DND-41 (cell line): ENCODE measurements around the gene MOB4.

Source experiments
- ATAC-seq: fragments of 200-7000 bp; cut with Tn5 transposase; 3 replicates; pipeline ENCODE4 v1.9.1; 2021; ENCODE audit warnings: low read depth; ENCODE audit not compliant: insufficient read depth
- DNase-seq: peaks from one replicate; pipeline ENCODE4 v3.0.0-alpha.2; 2020
- H2AFZ ChIP-seq: 2 replicates; pipeline ENCODE4 v1.6.0; 2012; ENCODE audit warnings: low read depth, low read length
- H3K27ac ChIP-seq: 2 replicates; pipeline ENCODE4 v1.5.1; 2012; ENCODE audit warnings: low read length, inconsistent platforms
- H3K27me3 ChIP-seq: fragments of 200-600 bp; sonication (generic); 2 replicates; pipeline ENCODE4 v1.6.0; 2012; ENCODE audit warnings: low read length, mild to moderate bottlenecking, inconsistent platforms; ENCODE audit not compliant: insufficient read depth, poor library complexity
- H3K36me3 ChIP-seq: 2 replicates; pipeline ENCODE4 v1.5.1; 2012; ENCODE audit warnings: low read length, inconsistent platforms; ENCODE audit not compliant: insufficient read depth
- H3K4me1 ChIP-seq: 2 replicates; pipeline ENCODE4 v1.5.1; 2012; ENCODE audit warnings: mild to moderate bottlenecking, low read length; ENCODE audit not compliant: insufficient read depth
- H3K4me2 ChIP-seq: 2 replicates; pipeline ENCODE4 v1.6.0; 2012; ENCODE audit warnings: mild to moderate bottlenecking, moderate library complexity, low read length, inconsistent platforms; ENCODE audit not compliant: insufficient read depth
- H3K4me3 ChIP-seq, 2 experiments: fragments of 200-600 bp in 1 of 2; shearing (Covaris generic) in 1 of 2; 2 replicates each; pipeline ENCODE4 v1.5.1; 2012 to 2016; ENCODE audit warnings: inconsistent platforms in 2 of 2, low read length in 2 of 2, mild to moderate bottlenecking in 2 of 2, low read depth in 1 of 2, moderate library complexity in 1 of 2
- H3K79me2 ChIP-seq: 2 replicates; pipeline ENCODE4 v1.6.0; 2012; ENCODE audit warnings: low read length, inconsistent platforms; ENCODE audit not compliant: insufficient read depth
- H3K9ac ChIP-seq: 2 replicates; pipeline ENCODE4 v1.6.0; 2012; ENCODE audit warnings: low read depth, mild to moderate bottlenecking, inconsistent platforms, low read length, moderate library complexity
- H3K9me3 ChIP-seq: 2 replicates; pipeline ENCODE4 v1.5.1; 2012; ENCODE audit warnings: low read length, moderate library complexity, mild to moderate bottlenecking, inconsistent platforms; ENCODE audit not compliant: insufficient read depth, severe bottlenecking
- H4K20me1 ChIP-seq: 2 replicates; pipeline ENCODE4 v1.6.0; 2012; ENCODE audit warnings: low read length; ENCODE audit not compliant: insufficient read depth
- CTCF ChIP-seq: IDR thresholded peaks from 2 replicates; pipeline ENCODE4 v1.5.1; 2012; ENCODE audit warnings: borderline replicate concordance, low read length, moderate library complexity, mild to moderate bottlenecking; ENCODE audit not compliant: poor library complexity, severe bottlenecking; ENCODE audit errors: extremely low read depth
- EZH2 ChIP-seq: IDR thresholded peaks from 3 replicates; pipeline ENCODE4 v1.6.1; 2012; ENCODE audit warnings: borderline replicate concordance, low read depth, mild to moderate bottlenecking, moderate library complexity, low read length, inconsistent platforms; ENCODE audit not compliant: severe bottlenecking

The MOB4 gene

GRCh38 chr2:197500503-197501131, 15.2 kb upstream of the MOB4 start:
- peak overlapping the region; percentile 66 for H2AFZ ChIP-seq
- DNase-seq, result no peak
- H3K27me3 ChIP-seq, result no peaks in the 10 kb centered on the region
- H4K20me1 ChIP-seq, result peaks cover 43% of the 10 kb centered on the region
- peak; percentile 9 for ATAC-seq
- H3K36me3 ChIP-seq, result peaks cover 72% of the 10 kb centered on the region
- peak overlapping the region; percentile 74 for H3K9ac ChIP-seq
- no peak for TF ChIP-seq CTCF
- TF ChIP-seq EZH2, result no peak
- H3K79me2 ChIP-seq, result peaks cover 87% of the 10 kb centered on the region
- no peaks in the 10 kb centered on the region for H3K9me3 ChIP-seq
- peak overlapping the region; percentile 73 for H3K4me2 ChIP-seq
- H3K27ac ChIP-seq, result peak overlapping the region; percentile 79
- peak overlapping the region; percentile 73 to 92 for H3K4me3 ChIP-seq
- peaks cover 47% of the 10 kb centered on the region for H3K4me1 ChIP-seq

GRCh38 chr2:197502201-197502600, 13.7 kb upstream of the MOB4 start:
- Histone ChIP-seq H3K27ac (peak overlapping the region; percentile 36), H3K9ac (peak overlapping the region; percentile 74), H3K9me3 (no peaks in the 10 kb centered on the region), H3K36me3 (peaks cover 56% of the 10 kb centered on the region), H3K4me2 (peak overlapping the region; percentile 73), H3K27me3 (no peaks in the 10 kb centered on the region), H3K4me3 (peak overlapping the region; percentile 1 to 73; a peak in 3 of 4 replicates), H3K4me1 (peaks cover 31% of the 10 kb centered on the region), H2AFZ (no peak overlapping the region), H3K79me2 (peaks cover 80% of the 10 kb centered on the region), H4K20me1 (peaks cover 27% of the 10 kb centered on the region)
- DNase-seq (no peak), ATAC-seq (no peak)
- TF ChIP-seq EZH2, result no peak
- no peak for TF ChIP-seq CTCF

- peaks cover 51% of the 10 kb centered on the region for H3K36me3 ChIP-seq
- H3K4me2 ChIP-seq, result peak overlapping the region; percentile 73; the same call in 1 of the 2 replicates
- no peaks in the 10 kb centered on the region for H3K9me3 ChIP-seq
- peaks cover 26% of the 10 kb centered on the region for H3K4me1 ChIP-seq
- TF ChIP-seq EZH2 (no peak), CTCF (no peak)
- no peak overlapping the region for H2AFZ ChIP-seq
- peak overlapping the region in 1 of 2 experiments; percentile 73; a peak in 1 of 4 replicates for H3K4me3 ChIP-seq
- H3K27me3 ChIP-seq, result no peaks in the 10 kb centered on the region
- peak overlapping the region; percentile 74; the same call in 1 of the 2 replicates for H3K9ac ChIP-seq
- H4K20me1 ChIP-seq, result peaks cover 22% of the 10 kb centered on the region
- peaks cover 75% of the 10 kb centered on the region for H3K79me2 ChIP-seq
- DNase-seq (no peak), ATAC-seq (no peak)
- H3K27ac ChIP-seq, result no peak overlapping the region; the same call in 1 of the 2 replicates
Observed at GRCh38 chr2:197502685-197503084, 13.2 kb upstream of the MOB4 start.
